ENCODE results near the gene FCHSD2.
"Not testable (repeated sequence)": the region's sequence is repeated elsewhere in the genome, so short reads cannot be mapped to it uniquely, and the experiment has no call there.

DNA sequence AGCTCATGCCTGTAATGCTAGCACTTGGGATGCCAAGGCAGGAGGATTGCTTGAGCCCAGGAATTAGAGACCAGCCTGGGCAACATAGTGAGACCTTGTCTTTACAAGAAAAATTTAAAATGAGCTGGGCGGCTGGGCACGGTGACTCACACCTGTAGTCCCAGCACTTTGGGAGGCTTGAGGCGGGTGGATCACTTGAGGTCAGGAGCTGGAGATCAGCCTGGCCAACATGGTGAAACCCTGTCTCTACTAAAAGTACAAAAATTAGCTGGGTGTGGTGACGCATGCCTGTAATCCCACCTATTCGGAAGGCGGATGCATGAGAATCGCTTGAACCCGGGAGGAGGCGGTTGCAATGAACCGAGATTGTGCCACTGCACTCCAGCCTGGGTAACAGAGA, 330.4 kb downstream of the FCHSD2 start:
- not testable (repeated sequence) for TF ChIP-seq CTCF, EP300 (IDR thresholded peaks at IDR 0.05)

Data from gastroesophageal sphincter (tissue), 3 donors.